Bronchial epithelial cell (primary cell): Measurements from ENCODE around the gene RASL10A. TPM values are rescaled to one million over a fixed set of nuclear protein-coding genes. Genes with fewer than 3 reads are reported as not detected.
A peak's percentile ranks its signal among the peaks of the same experiment; 100 is the strongest.

ENCODE experiments used
- DNase-seq: peaks from one replicate; pipeline ENCODE4 v3.0.0-alpha.2; 2010; ENCODE audit warnings: low read depth
- FAIRE-seq: peaks from 2 replicates; lab custom pipeline; 2011; peaks lifted over from hg19 to GRCh38; lab: Jason Lieb, UNC
- H3K27me3 ChIP-seq: 2 replicates; pipeline ENCODE4 v1.5.1; 2011; ENCODE audit warnings: low read length; ENCODE audit not compliant: control insufficient read depth, insufficient read depth
- H3K36me3 ChIP-seq: 2 replicates; pipeline ENCODE4 v1.5.1; 2011; ENCODE audit warnings: low read length; ENCODE audit not compliant: control insufficient read depth, insufficient read depth
- H3K4me3 ChIP-seq: 2 replicates; pipeline ENCODE4 v1.5.1; 2011; ENCODE audit warnings: mild to moderate bottlenecking, low read depth, low read length, control low read depth
- CTCF ChIP-seq: IDR thresholded peaks from 2 replicates; pipeline ENCODE4 v1.5.1; 2011; ENCODE audit warnings: mild to moderate bottlenecking, moderate library complexity, low read length, control low read depth, inconsistent platforms; ENCODE audit not compliant: insufficient read depth, severe bottlenecking
- total RNA-seq: library from RNA; depleted of rRNA; stranded (reverse); fragments of >200 nt; gene quantifications from 2 replicates; pipeline ENCODE4 v1.2.1, GENCODE V29; 2014

The RASL10A gene
- total RNA-seq, 1 donor from 2014 or later: not detected

- no peak overlapping the region for H3K4me3 ChIP-seq
- no peak for TF ChIP-seq CTCF
- DNase-seq (no peak), FAIRE-seq (no peak)
- H3K36me3 ChIP-seq: peaks cover 18% of the 10 kb centered on the region
- H3K27me3 ChIP-seq: no peaks in the 10 kb centered on the region
Observed at GRCh38 chr22:29325785-29326315, 10.4 kb upstream of the RASL10A start.

- FAIRE-seq (no peak), DNase-seq (no peak)
- peaks cover 16% of the 10 kb centered on the region for H3K36me3 ChIP-seq
- TF ChIP-seq CTCF: no peak
- H3K27me3 ChIP-seq: no peaks in the 10 kb centered on the region
- H3K4me3 ChIP-seq: no peak overlapping the region
Observed at GRCh38 chr22:29325356-29325755, 9.9 kb upstream of the RASL10A start.

- FAIRE-seq (no peak), DNase-seq (no peak)
- peaks cover 10% of the 10 kb centered on the region for H3K36me3 ChIP-seq
- TF ChIP-seq CTCF: no peak
- no peak overlapping the region for H3K4me3 ChIP-seq
- H3K27me3 ChIP-seq: no peaks in the 10 kb centered on the region
Observed at GRCh38 chr22:29323641-29324040, 8.1 kb upstream of the RASL10A start.

- Histone ChIP-seq H3K36me3 (no peaks in the 10 kb centered on the region), H3K4me3 (no peak overlapping the region), H3K27me3 (peaks cover 7% of the 10 kb centered on the region)
- peak; percentile 7 for TF ChIP-seq CTCF
- no peak for FAIRE-seq
- no peak for DNase-seq
Observed at GRCh38 chr22:29320546-29320945, 5.0 kb upstream of the RASL10A start.

- no peak for TF ChIP-seq CTCF
- peak; percentile 55 for FAIRE-seq
- H3K4me3 ChIP-seq: no peak overlapping the region
- H3K27me3 ChIP-seq: peaks cover 16% of the 10 kb centered on the region
- H3K36me3 ChIP-seq: no peaks in the 10 kb centered on the region
- DNase-seq: no peak
Observed at GRCh38 chr22:29319072-29319471, 3.6 kb upstream of the RASL10A start.
